Fibroblast of peridontal ligament (primary cell): ENCODE measurements around the gene CUTA.

Source experiments
- DNase-seq: peaks from one replicate; pipeline ENCODE4 v3.0.0-alpha.2; 2010; ENCODE audit errors: extremely low read depth

CUTA gene

DNA sequence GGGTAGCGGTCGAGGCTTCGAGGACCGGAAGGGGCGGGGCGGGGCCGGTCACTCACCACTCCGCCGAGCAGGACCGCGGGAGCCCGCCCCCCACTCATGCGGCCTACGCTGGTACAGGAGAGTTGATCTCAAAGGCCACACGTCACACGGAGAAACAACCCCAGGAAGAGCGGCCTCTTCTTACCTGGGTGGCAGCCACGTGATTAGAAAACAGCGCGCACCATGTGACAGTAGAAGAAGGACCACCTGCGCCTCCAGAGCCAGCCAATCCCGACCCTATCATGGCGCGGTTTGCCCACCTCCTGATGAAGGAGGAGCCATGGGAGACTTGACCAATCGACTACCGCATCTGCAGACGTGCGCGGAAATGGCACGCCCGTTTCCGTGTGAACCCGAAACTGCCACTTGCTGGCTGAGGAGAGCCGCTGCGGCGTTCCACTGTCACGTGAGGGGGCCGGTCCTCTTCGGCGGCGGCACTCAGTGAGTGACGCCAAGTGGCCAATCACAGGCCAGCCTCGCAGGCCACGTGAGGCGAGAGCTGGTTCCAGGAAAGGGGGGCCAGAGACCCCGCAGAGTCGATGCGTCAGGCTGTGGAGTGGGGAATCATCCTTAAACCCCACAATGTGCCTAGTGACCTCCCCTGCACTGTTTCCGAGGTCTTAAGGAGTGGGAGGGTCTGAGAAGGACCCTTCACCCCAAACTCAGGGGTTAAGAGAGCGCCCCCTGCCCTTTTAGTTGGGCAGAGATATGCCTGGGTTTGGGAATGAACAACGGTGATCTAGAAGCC, at the start of gene CUTA:
Gene CUTA, minus strand, starts transcription at position 205 of the 787 bp plus-strand sequence. Its CDS starts 107 bp downstream, at position 98.
- DNase-seq = peak; percentile 99

DNA sequence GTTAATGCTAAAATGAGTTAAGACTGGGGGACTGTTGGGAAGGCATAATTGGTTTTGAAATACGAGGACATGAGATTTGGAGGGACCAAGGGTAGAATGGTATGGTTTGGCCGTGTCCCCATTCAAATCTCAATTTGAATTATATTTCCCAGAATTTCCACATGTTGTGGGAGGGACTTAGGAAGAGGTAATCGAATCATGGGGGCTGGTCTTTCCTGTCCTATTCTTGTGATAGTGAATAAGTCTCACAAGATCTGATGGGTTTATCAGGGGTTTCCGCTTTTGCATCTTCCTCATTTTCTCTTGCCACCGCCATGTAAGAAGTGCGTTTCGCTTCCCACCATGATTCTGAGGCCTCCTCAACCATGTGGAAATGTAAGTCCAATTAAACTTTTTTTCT, 49.2 kb upstream of the CUTA start:
- no peak for DNase-seq

DNA sequence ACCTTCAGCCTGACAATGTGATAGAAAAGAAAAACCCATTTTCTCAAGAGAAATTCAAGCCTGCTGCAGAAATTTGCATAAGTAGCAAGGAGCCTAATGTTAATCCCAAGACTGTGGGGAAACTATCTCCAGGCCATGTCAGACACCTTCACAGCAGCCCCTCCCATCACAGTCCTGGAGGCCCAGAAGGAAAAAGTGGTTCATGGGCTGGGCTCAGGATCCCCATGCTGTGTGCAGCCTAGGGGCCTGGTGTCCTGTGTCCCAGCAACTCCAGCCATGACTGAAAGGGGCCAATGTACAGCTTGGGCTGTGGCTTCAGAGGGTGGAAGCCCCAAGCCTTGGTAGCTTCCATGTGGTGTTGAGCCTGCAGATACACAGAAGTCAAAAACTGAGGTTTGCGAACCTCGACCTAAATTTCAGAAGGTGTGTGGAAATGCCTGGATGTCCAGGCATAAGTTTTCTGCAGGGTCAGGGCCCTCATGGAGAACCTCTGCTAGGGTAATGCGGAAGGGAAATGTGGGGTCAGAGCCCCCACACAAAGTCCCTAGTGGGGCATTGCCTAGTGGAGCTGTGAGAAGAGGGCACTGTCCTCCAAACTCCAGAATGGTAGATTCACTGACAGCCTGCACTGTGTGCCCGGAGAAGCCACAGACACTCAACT, 48.3 kb upstream of the CUTA start:
- DNase-seq = no peak

- DNase-seq = no peak
Measured at GRCh38 chr6:33459226-33459625, 41.3 kb upstream of the CUTA start.

- no peak for DNase-seq
Measured at GRCh38 chr6:33458676-33459075, 40.8 kb upstream of the CUTA start.

DNA sequence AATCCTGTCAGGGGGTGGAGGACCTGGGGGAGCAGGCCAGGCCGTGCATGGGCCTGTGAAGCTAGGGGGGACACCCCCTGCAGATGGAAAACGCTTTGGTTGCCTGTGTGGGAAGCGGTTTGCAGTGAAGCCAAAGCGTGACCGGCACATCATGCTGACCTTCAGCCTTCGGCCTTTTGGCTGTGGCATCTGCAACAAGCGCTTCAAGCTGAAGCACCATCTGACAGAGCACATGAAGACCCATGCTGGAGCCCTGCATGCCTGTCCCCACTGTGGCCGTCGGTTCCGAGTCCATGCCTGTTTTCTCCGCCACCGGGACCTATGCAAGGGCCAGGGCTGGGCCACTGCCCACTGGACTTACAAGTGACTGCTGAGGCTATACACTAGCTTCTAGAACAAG, 38.2 kb upstream of the CUTA start:
- no peak for DNase-seq

GRCh38 chr6:33455051-33455450, 37.1 kb upstream of the CUTA start:
- DNase-seq = no peak

DNA sequence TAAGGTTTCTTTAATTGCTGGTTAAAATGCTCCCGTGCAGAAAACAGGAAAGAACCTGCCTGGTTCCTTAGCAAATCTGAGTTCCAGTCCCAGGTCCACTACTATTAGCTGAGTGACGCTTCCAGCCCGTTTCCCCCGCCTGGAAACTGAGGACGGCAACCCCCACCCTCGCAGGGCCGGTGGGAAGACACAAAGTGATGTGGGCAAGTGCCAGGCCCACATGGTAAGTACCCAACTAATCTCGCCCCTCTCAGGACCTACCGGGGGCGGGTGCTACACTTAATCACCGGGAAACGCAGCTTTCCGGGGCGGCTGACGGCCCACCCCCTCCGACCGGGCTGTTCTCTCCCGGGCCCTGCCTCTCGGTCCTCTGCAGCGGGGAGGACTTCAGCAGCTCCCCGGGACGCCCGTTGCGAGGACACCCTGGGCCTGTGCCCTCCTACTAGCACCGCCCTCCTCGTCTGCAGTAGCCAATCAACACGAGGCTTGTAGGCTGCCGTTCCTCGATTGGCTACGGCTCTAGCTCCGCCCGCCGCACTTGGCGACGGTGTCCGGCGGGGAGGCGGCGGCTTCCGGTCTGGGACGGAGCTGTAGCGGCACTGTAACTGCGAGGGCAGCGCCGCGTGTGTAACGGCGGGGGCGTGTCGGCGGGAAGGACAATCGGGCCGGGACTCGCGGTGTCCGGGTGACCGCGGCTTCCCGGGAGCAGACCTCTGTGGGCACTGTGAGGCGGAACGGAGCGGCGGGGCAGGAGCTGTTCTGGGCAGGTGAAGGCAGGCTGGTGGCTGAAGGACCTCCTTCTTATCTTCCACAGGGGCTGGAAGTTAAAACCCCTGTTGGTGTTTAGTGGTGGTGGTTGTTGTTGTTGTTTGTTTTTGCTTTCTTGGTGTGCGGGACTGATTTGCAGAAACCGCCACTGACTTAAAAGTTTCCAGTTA, 36.4 kb upstream of the CUTA start, which contains the start of gene ZBTB9:
Gene ZBTB9, plus strand, starts transcription at position 568 of the 938 bp plus-strand sequence. CDS start 525 bp downstream, outside the sequence.
- peak; percentile 94 for DNase-seq

DNA sequence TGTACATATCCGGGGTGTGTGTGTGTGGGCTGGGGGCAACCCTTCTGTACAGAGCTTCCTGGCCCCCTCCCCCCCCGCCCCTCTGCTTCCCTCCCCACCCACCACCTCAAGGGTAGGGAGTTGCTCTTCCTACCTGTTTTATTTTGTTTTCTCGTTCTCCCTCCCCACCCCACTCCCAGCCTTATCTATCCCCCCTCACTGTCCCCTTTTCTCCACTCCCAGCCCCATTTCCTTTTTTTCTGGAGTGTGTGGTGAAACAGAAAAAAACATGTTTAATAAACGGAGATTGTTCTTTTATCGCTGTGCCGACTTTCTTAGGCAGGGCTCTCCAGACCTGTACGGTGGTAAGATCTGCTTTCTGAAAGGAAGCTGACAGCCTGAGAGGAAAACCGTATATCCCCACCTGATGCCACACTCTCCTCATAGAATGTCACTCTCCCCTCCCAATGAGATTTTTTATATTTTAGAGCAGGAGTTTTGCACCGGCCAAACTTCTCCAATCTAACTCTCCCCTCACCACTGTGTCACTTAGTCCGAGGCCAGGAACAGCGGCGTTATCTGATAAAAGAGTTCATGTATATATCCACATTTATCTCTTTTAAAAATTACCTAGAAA, 35.6 kb upstream of the CUTA start:
- DNase-seq = peak; percentile 11

DNA sequence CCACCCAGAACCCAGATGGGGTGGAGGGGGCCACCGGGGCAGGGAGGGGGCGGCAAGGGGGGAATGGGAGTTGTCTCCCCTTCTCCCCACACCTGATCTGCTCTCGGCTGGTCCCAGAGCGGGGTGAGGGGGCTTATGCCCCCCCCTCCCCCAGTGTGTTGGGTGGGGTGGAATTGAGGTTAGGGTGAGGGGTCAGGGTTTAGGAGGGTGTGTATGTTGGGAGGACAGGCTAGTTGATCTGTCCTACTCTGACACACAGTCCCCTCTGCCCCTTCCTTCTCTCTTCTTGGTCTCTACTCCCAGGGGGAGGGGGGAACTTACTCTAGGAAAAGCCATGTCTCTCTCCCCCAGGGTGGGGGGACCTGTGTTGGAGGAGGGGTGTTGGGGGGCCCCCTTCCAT, 34.6 kb upstream of the CUTA start:
- no peak for DNase-seq

DNA sequence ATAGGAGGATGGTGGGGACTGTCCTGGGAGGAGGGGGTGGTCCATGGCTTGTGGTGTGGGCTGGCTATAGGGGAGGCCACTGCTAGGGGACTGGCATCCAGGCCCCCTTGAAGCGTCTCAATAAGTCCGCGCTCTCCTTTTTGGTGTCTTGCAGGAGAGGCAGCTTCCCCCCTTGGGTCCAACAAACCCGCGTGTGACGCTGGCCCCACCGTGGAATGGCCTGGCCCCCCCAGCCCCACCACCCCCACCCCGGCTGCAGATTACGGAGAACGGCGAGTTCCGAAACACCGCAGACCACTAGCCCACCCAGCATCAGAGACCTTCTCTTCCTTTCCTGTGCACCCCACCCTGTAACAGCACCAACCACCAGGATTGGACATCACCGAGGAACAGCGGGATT, 33.7 kb upstream of the CUTA start:
- DNase-seq = no peak

GRCh38 chr6:33450434-33450833, 32.5 kb upstream of the CUTA start:
- no peak for DNase-seq

DNA sequence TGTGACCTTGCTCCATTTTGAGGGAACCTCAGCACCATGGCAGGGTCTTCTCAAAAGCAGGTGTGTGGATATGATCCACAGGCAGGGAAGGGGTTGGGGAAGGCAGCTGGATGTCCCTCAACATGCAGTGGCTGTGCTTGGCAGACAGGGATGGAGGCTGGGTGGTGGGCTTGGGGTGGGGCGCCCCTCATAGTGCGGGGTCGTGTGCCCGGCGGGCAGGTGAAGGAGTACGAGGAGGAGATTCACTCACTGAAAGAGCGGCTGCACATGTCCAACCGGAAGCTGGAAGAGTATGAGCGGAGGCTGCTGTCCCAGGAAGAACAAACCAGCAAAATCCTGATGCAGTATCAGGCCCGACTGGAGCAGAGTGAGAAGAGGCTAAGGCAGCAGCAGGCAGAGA, 28.4 kb upstream of the CUTA start:
- no peak for DNase-seq

DNA sequence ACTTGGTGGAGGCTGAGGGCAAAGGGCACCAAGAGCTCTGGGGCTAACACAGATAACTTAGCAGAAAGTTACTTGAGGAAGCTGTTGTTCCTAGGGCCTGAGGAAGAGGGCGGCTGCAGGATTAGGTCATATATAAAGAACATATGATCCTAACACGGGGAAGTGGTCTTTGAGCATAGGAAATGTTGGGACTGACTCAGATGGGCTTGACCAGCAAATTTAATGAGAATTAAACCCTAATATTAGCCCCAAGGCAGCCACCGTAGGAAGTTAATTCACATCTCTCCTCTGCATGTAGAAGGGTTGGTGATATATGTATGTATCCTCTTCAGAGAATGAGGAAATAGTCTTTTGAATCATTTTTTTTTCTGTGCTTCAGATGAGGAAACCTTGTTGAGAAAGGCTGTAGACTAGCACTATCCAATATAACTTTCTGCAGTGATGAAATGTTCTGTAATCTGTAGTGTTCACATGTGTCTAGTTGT, 27.3 kb upstream of the CUTA start:
- no peak for DNase-seq

DNA sequence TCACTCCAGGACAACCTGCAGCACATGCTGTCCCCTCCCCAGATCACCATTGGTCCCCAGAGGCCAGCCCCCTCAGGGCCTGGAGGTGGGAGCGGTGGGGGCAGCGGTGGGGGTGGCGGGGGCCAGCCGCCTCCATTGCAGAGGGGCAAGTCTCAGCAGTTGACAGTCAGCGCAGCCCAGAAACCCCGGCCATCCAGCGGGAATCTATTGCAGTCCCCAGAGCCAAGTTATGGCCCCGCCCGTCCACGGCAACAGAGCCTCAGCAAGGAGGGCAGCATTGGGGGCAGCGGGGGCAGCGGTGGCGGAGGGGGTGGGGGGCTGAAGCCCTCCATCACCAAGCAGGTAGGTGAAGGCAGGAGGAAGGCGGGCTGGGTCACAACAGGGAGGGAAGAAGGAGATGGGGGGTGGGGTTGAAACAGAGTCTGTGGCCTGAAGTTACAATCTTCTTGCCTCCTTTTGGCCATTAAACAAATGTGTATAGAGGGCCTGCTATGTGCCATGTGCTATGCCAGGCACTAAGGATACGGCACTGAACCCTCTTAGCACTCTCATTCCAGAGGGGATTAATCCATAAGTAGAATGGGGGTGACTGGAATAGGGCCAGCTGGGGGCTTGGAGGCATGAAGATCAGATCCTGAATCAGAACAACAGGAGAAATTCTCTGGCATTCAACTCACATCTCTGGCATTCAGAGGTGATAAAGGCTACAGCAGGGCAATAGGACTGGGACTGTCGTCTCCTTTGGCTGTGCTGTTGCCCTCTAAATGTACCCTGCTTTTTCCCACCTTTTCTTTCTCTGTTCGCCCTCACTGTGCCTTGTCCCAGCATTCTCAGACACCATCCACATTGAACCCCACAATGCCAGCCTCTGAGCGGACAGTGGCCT, 26.0 kb upstream of the CUTA start:
- no peak for DNase-seq

GRCh38 chr6:33443025-33443424, 25.1 kb upstream of the CUTA start:
- no peak for DNase-seq

- no peak for DNase-seq
Measured at GRCh38 chr6:33442283-33442682, 24.4 kb upstream of the CUTA start.

GRCh38 chr6:33441457-33441856, 23.6 kb upstream of the CUTA start:
- no peak for DNase-seq

- no peak for DNase-seq
Measured at GRCh38 chr6:33440649-33441309, 22.9 kb upstream of the CUTA start.
